HepG2 (cell line): ENCODE data around the gene TIAM1.

Experiments
- CEBPB ChIP-seq: IDR thresholded peaks from 2 replicates; pipeline ENCODE4 v1.6.1; 2011; ENCODE audit warnings: low read depth, low read length, improper control_type of control experiment, borderline replicate concordance
- HINFP ChIP-seq: sonication (generic); formaldehyde crosslinking; IDR thresholded peaks from 2 replicates; pipeline ENCODE4 v1.4.0; 2020; ENCODE audit warnings: low read depth, mild to moderate bottlenecking, missing genetic modification reagents
- HNF1B ChIP-seq: sonication (generic); formaldehyde crosslinking; IDR thresholded peaks from 2 replicates; pipeline ENCODE4 v1.5.1; 2020; ENCODE audit warnings: mild to moderate bottlenecking, moderate library complexity, missing genetic modification reagents
- ZNF12 ChIP-seq: sonication (generic); formaldehyde crosslinking; IDR thresholded peaks from 2 replicates; pipeline ENCODE4 v1.5.0; 2020; ENCODE audit warnings: missing genetic modification reagents
- TF ChIP-seq, protein P1 (sequence below): sonication (generic); formaldehyde crosslinking; IDR thresholded peaks from 2 replicates; pipeline ENCODE4 v1.4.0; 2020; ENCODE audit warnings: missing genetic modification reagents
- TF ChIP-seq, protein P2 (sequence below): sonication (generic); formaldehyde crosslinking; IDR thresholded peaks from 2 replicates; pipeline ENCODE4 v1.8.0; 2022; ENCODE audit warnings: missing genetic modification reagents, mild to moderate bottlenecking, borderline replicate concordance
- TF ChIP-seq, protein P3 (sequence below): sonication (generic); formaldehyde crosslinking; IDR thresholded peaks from 2 replicates; pipeline ENCODE4 v1.5.0; 2020; ENCODE audit warnings: mild to moderate bottlenecking, missing genetic modification reagents, moderate library complexity

DNA sequence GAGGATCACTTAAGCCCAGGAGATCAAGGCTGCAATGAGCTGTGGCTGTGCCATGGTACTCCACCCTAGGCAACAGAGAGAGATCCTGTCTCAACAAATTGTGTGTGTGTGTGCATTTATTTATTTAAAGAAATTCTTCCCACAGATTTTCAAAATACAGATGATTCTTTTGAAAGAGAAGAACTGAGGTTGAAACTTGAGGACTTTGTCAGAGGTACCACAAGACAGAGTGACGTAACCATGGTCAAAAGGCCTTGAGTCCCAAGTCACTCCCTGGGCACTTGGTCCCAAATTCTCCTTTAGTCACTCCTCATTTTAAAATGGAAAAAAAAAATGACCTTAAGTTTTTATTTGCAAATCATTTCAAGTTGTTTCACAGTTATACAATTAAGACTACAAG, 57.4 kb downstream of the TIAM1 start:
- TF ChIP-seq ZNF12 (no peak), HNF1B (CRISPR knock-in tag) (no peak), CEBPB (no peak), HINFP (no peak)
- TF ChIP-seq, protein P1, sequence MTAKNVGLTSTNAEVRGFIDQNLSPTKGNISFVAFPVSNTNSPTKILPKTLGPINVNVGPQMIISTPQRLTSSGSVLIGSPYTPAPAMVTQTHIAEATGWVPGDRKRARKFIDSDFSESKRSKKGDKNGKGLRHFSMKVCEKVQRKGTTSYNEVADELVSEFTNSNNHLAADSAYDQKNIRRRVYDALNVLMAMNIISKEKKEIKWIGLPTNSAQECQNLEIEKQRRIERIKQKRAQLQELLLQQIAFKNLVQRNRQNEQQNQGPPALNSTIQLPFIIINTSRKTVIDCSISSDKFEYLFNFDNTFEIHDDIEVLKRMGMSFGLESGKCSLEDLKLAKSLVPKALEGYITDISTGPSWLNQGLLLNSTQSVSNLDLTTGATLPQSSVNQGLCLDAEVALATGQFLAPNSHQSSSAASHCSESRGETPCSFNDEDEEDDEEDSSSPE = no peak
- TF ChIP-seq, protein P2, sequence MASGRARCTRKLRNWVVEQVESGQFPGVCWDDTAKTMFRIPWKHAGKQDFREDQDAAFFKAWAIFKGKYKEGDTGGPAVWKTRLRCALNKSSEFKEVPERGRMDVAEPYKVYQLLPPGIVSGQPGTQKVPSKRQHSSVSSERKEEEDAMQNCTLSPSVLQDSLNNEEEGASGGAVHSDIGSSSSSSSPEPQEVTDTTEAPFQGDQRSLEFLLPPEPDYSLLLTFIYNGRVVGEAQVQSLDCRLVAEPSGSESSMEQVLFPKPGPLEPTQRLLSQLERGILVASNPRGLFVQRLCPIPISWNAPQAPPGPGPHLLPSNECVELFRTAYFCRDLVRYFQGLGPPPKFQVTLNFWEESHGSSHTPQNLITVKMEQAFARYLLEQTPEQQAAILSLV (CRISPR knock-in tag) = no peak
- TF ChIP-seq, protein P3, sequence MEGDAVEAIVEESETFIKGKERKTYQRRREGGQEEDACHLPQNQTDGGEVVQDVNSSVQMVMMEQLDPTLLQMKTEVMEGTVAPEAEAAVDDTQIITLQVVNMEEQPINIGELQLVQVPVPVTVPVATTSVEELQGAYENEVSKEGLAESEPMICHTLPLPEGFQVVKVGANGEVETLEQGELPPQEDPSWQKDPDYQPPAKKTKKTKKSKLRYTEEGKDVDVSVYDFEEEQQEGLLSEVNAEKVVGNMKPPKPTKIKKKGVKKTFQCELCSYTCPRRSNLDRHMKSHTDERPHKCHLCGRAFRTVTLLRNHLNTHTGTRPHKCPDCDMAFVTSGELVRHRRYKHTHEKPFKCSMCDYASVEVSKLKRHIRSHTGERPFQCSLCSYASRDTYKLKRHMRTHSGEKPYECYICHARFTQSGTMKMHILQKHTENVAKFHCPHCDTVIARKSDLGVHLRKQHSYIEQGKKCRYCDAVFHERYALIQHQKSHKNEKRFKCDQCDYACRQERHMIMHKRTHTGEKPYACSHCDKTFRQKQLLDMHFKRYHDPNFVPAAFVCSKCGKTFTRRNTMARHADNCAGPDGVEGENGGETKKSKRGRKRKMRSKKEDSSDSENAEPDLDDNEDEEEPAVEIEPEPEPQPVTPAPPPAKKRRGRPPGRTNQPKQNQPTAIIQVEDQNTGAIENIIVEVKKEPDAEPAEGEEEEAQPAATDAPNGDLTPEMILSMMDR (CRISPR knock-in tag) = no peak
